22Rv1 (cell line): ENCODE data around the gene SYNCRIP.

Experiments
- ZFX ChIP-seq: fragments of 450-650 bp; IDR thresholded peaks from 2 replicates; pipeline ENCODE4 v1.6.1; 2017; ENCODE audit warnings: antibody characterized with exemption, borderline replicate concordance
- TF ChIP-seq, protein P1 (sequence below): fragments of 450-650 bp; IDR thresholded peaks from 2 replicates; pipeline ENCODE4 v1.5.1; 2017; ENCODE audit warnings: mild to moderate bottlenecking

DNA sequence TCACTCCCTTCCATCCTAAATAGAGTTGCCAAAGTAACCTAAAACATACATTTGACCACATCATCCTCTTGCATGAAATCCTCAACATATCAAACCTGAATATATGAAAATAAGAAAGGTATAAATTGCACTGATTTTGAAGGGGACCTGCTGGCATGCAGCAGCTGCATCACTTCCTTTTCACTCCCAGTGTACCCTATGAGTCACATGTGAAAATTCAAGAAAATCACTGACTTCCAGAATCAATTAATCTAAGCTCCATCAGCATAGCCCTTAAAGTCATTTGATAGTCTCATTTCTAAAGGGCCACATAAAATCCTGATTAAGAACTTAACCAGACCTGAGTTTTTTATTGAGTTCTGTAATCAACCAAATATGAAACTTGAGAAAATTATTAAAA lies 73.4 kb downstream of the SYNCRIP start:
- TF ChIP-seq, protein P1, sequence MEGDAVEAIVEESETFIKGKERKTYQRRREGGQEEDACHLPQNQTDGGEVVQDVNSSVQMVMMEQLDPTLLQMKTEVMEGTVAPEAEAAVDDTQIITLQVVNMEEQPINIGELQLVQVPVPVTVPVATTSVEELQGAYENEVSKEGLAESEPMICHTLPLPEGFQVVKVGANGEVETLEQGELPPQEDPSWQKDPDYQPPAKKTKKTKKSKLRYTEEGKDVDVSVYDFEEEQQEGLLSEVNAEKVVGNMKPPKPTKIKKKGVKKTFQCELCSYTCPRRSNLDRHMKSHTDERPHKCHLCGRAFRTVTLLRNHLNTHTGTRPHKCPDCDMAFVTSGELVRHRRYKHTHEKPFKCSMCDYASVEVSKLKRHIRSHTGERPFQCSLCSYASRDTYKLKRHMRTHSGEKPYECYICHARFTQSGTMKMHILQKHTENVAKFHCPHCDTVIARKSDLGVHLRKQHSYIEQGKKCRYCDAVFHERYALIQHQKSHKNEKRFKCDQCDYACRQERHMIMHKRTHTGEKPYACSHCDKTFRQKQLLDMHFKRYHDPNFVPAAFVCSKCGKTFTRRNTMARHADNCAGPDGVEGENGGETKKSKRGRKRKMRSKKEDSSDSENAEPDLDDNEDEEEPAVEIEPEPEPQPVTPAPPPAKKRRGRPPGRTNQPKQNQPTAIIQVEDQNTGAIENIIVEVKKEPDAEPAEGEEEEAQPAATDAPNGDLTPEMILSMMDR = no peak
- TF ChIP-seq ZFX = no peak
